B cell (primary cell): ENCODE measurements around the gene FYN. TPM values are rescaled to one million over a fixed set of nuclear protein-coding genes. Genes with fewer than 3 reads are reported as not detected.

ENCODE experiments used
- ATAC-seq: fragments of 200-7000 bp; cut with Tn5 transposase; one replicate; pipeline ENCODE4 v1.10.0; 2021; ENCODE audit warnings: low read depth, mild to moderate bottlenecking, moderate number of reproducible peaks, moderate library complexity
- CTCF ChIA-PET: fragments of 350-600 bp; sonication (Branson Sonifier 250); formaldehyde crosslinking; loops from one replicate; lab custom pipeline; 2021; ENCODE audit warnings: antibody characterized with exemption, inconsistent platforms; lab: Charles Lee
- POLR2A ChIA-PET: fragments of 350-600 bp; sonication (Branson Sonifier 250); formaldehyde crosslinking; loops from one replicate; lab custom pipeline; 2021; ENCODE audit warnings: antibody characterized with exemption; lab: Charles Lee
- DNase-seq: peaks from one replicate; pipeline ENCODE4 v3.0.0; 2013
- H2AFZ ChIP-seq: 2 replicates; pipeline ENCODE4 v1.6.1; 2012; ENCODE audit warnings: mild to moderate bottlenecking, low read depth, low read length; ENCODE audit not compliant: insufficient read depth, poor library complexity, severe bottlenecking
- H3K27ac ChIP-seq, 2 donors: 1 replicate in 1 of 2; 2 replicates in 1 of 2; pipeline ENCODE4 v1.5.1; 2012 to 2013; ENCODE audit warnings: low read length in 2 of 2, mild to moderate bottlenecking in 2 of 2, moderate library complexity in 1 of 2
- H3K27me3 ChIP-seq, 4 experiments: fragments of 200-600 bp in 1 of 4; sonication (generic) in 1 of 4; replicated peaks in 1 of 4; 1 replicate in 2 of 4; 2 replicates in 2 of 4; pipeline versions ENCODE4 v1.6.1 to v1.7.0; 2013 to 2016; ENCODE audit warnings: low read length in 3 of 4, mild to moderate bottlenecking in 2 of 4, mixed read lengths in 1 of 4, moderate library complexity in 1 of 4; ENCODE audit not compliant: insufficient read depth in 4 of 4, control insufficient read depth in 3 of 4; ENCODE audit errors: control extremely low read depth in 1 of 4
- H3K36me3 ChIP-seq, 2 experiments: replicated peaks in 1 of 2; 1 replicate in 1 of 2; 2 replicates in 1 of 2; pipeline versions ENCODE4 v1.6.1 to v1.7.1; 2013; ENCODE audit warnings: low read length in 1 of 2; ENCODE audit not compliant: insufficient read depth in 2 of 2, control insufficient read depth in 1 of 2; ENCODE audit errors: control extremely low read depth in 1 of 2, extremely low read depth in 1 of 2
- H3K4me1 ChIP-seq, 2 donors: fragments of 200-600 bp in 1 of 2; sonication (generic) in 1 of 2; 1 replicate in 1 of 2; 2 replicates in 1 of 2; pipeline versions ENCODE4 v1.5.1 to v1.6.1; 2013 to 2017; ENCODE audit warnings: low read length in 2 of 2; ENCODE audit not compliant: control insufficient read depth in 2 of 2, insufficient read depth in 2 of 2
- H3K4me2 ChIP-seq: replicated peaks from 2 replicates; pipeline ENCODE3; 2012; ENCODE audit warnings: mild to moderate bottlenecking, low read depth, low read length; ENCODE audit not compliant: poor library complexity, severe bottlenecking
- H3K4me3 ChIP-seq, 5 experiments: fragments of 200-600 bp in 1 of 5; sonication (generic) in 1 of 5; 1 replicate in 3 of 5; 2 replicates in 2 of 5; pipeline versions ENCODE4 v1.5.1 to v1.7.0; 2011 to 2016; ENCODE audit warnings: low read length in 4 of 5, mild to moderate bottlenecking in 4 of 5, low read depth in 2 of 5, control low read depth in 1 of 5, moderate library complexity in 1 of 5; ENCODE audit not compliant: insufficient read depth in 1 of 5; ENCODE audit errors: control extremely low read depth in 1 of 5, extremely low read depth in 1 of 5
- H3K79me2 ChIP-seq: fragments of 200-600 bp; sonication (generic); one replicate; pipeline ENCODE4 v1.6.0; 2016; ENCODE audit warnings: low read length; ENCODE audit not compliant: control insufficient read depth, insufficient read depth
- H3K9ac ChIP-seq: fragments of 200-600 bp; sonication (generic); 2 replicates; pipeline ENCODE4 v1.6.1; 2017; ENCODE audit warnings: mild to moderate bottlenecking, low read length, moderate library complexity
- H3K9me3 ChIP-seq, 3 donors: one replicate each; pipeline versions ENCODE4 v1.6.1 to v1.7.1; 2013; ENCODE audit warnings: low read length in 2 of 3; ENCODE audit not compliant: control insufficient read depth in 2 of 3, insufficient read depth in 1 of 3; ENCODE audit errors: control extremely low read depth in 1 of 3
- H4K20me1 ChIP-seq: 2 replicates; pipeline ENCODE4 v1.6.0; 2012; ENCODE audit warnings: mild to moderate bottlenecking, low read length; ENCODE audit not compliant: insufficient read depth, control insufficient read depth, poor library complexity, severe bottlenecking
- H3K27ac Mint-ChIP-seq: one replicate; pipeline ENCODE4 v1.8.0; 2021; ENCODE audit warnings: mixed read lengths
- H3K27me3 Mint-ChIP-seq: one replicate; pipeline ENCODE4 v1.8.0; 2021; ENCODE audit warnings: mixed read lengths
- H3K4me1 Mint-ChIP-seq: one replicate; pipeline ENCODE4 v1.8.0; 2021; ENCODE audit warnings: mixed read lengths
- H3K4me3 Mint-ChIP-seq: one replicate; pipeline ENCODE4 v1.8.0; 2021; ENCODE audit warnings: mixed read lengths
- H3K9me3 Mint-ChIP-seq: one replicate; pipeline ENCODE4 v1.8.0; 2022; ENCODE audit warnings: mixed read lengths; ENCODE audit not compliant: insufficient read depth
- CTCF ChIP-seq: fragments of 200-600 bp; IDR thresholded peaks from one replicate; pipeline ENCODE4 v1.8.0; 2022; ENCODE audit warnings: antibody characterized with exemption, mild to moderate bottlenecking
- EZH2 ChIP-seq: IDR thresholded peaks from 2 replicates; pipeline ENCODE4 v1.6.1; 2012; ENCODE audit warnings: borderline replicate concordance, low read depth, mild to moderate bottlenecking, moderate library complexity, low read length; ENCODE audit not compliant: insufficient read depth, poor library complexity, severe bottlenecking
- WGBS: methylation state at CpG from one replicate; pipeline ENCODE4 v1.1.5; 2013; ENCODE audit warnings: missing lambda C conversion rate; ENCODE audit not compliant: insufficient coverage; 5-methylcytosine and 5-hydroxymethylcytosine counted together
- intact Hi-C: fragments of 100-400 bp; cut with micrococcal nuclease; formaldehyde crosslinking; loops from one replicate; pipeline ENCODE4 v1.10.0; 2022
- polyA plus RNA-seq: library from polyadenylated mRNA; depleted of rRNA; stranded (reverse); fragments of >200 nt; gene quantifications from 2 replicates; pipeline ENCODE4 v1.2.3, GENCODE V29; 2012
- total RNA-seq, 2 donors: library from RNA; stranded (reverse); fragments of 120-200 nt in 1 of 2; gene quantifications; 1 replicate in 1 of 2; 2 replicates in 1 of 2; pipeline versions ENCODE4 v1.2.3 to v1.2.4, GENCODE V29; 2013 to 2022

FYN gene
- total and polyA plus RNA-seq, 2 donors (not counting 1 experiment from before 2014, with no cell fraction given): 54.1 to 94.0 TPM

- no peak overlapping the region for H3K9ac ChIP-seq
- H3K4me3 ChIP-seq: no peak overlapping the region
- DNase-seq (no peak), ATAC-seq (no peak)
- no peak overlapping the region for H3K27ac Mint-ChIP-seq
- 100% methylated on average over 4 of the region's 5 CpGs for WGBS
- H3K9me3 ChIP-seq: no peaks in the 10 kb centered on the region
- H3K36me3 ChIP-seq: peaks cover 0 to 4% of the 10 kb centered on the region in 2 experiments
- H3K9me3 Mint-ChIP-seq: no peaks in the 10 kb centered on the region
- H4K20me1 ChIP-seq: no peaks in the 10 kb centered on the region
- H2AFZ ChIP-seq: no peak overlapping the region
- no peak overlapping the region for H3K27ac ChIP-seq
- TF ChIP-seq EZH2: no peak
- TF ChIP-seq CTCF: no peak
- ChIA-PET POLR2A (no interaction called here), CTCF (no interaction called here)
- peaks cover 19% of the 10 kb centered on the region for H3K4me1 Mint-ChIP-seq
- H3K27me3 ChIP-seq: no peaks in the 10 kb centered on the region
- H3K79me2 ChIP-seq: peaks cover 4% of the 10 kb centered on the region
- no peak overlapping the region for H3K4me2 ChIP-seq
- intact Hi-C loops: no loop called here
- H3K27me3 Mint-ChIP-seq: no peaks in the 10 kb centered on the region
- H3K4me1 ChIP-seq: no peaks in the 10 kb centered on the region
- H3K4me3 Mint-ChIP-seq: no peak overlapping the region
Measured at GRCh38 chr6:111780393-111780792, 92.9 kb downstream of the FYN start.

- no peaks in the 10 kb centered on the region for H4K20me1 ChIP-seq
- Mint-ChIP-seq H3K4me3 (no peak overlapping the region), H3K4me1 (peaks cover 19% of the 10 kb centered on the region), H3K27me3 (no peaks in the 10 kb centered on the region), H3K9me3 (no peaks in the 10 kb centered on the region), H3K27ac (no peak overlapping the region)
- H3K27me3 ChIP-seq: no peaks in the 10 kb centered on the region
- ATAC-seq (no peak), DNase-seq (no peak)
- H3K4me1 ChIP-seq: no peaks in the 10 kb centered on the region
- H3K9ac ChIP-seq: no peak overlapping the region
- CTCF ChIA-PET: interaction anchor here (0.7 kb wide), 1 partner anchor 62 kb away, joined by 3 read pairs; no protein-coding TSS in a partner anchor
- intact Hi-C loops: no loop called here
- no peak overlapping the region for H3K27ac ChIP-seq
- no peak overlapping the region for H3K4me3 ChIP-seq
- no peak overlapping the region for H2AFZ ChIP-seq
- 100% methylated on average over 1 of the region's 2 CpGs for WGBS
- no peaks in the 10 kb centered on the region for H3K9me3 ChIP-seq
- TF ChIP-seq EZH2 (no peak), CTCF (no peak)
- peaks cover 4% of the 10 kb centered on the region for H3K79me2 ChIP-seq
- no peak overlapping the region for H3K4me2 ChIP-seq
- POLR2A ChIA-PET: no interaction called here
- peaks cover 0 to 4% of the 10 kb centered on the region in 2 experiments for H3K36me3 ChIP-seq
Measured at GRCh38 chr6:111779660-111780059, 93.6 kb downstream of the FYN start.
